Body of pancreas (tissue), 4 donors: ENCODE data around the gene ACIN1. TPM values are rescaled to one million over a fixed set of nuclear protein-coding genes. Genes with fewer than 3 reads are reported as not detected.

ENCODE experiments used
- ATAC-seq: fragments of 150-250 bp; one replicate; pipeline ENCODE4 v1.9.1; 2016
- DNase-seq, 4 donors: peaks; one replicate each; pipeline ENCODE4 v3.0.0-alpha.2; 2019
- H3K27ac ChIP-seq, 4 donors: fragments of 200-600 bp; sonication (generic); 1 replicate in 3 of 4; 2 replicates in 1 of 4; pipeline versions ENCODE4 v1.5.1 to v1.6.1; 2016 to 2019; ENCODE audit warnings: mild to moderate bottlenecking in 1 of 4, mixed read lengths in 1 of 4, moderate library complexity in 1 of 4
- H3K27me3 ChIP-seq, 2 donors: fragments of 200-600 bp; sonication (generic); one replicate each; pipeline ENCODE4 v1.6.0; 2016; ENCODE audit warnings: mild to moderate bottlenecking in 1 of 2
- H3K36me3 ChIP-seq, 2 donors: fragments of 200-600 bp; sonication (generic); replicated peaks in 1 of 2; 2 replicates each; pipeline ENCODE4 v1.5.1; 2016; ENCODE audit warnings: low read depth in 2 of 2; ENCODE audit not compliant: insufficient read depth in 1 of 2
- H3K4me1 ChIP-seq: fragments of 200-600 bp; sonication (generic); one replicate; pipeline ENCODE4 v1.6.0; 2016
- H3K4me3 ChIP-seq, 2 donors: fragments of 200-600 bp; sonication (generic); 1 replicate in 1 of 2; 2 replicates in 1 of 2; pipeline ENCODE4 v1.5.1; 2016 to 2019
- H3K9me3 ChIP-seq, 3 donors: fragments of 200-600 bp; sonication (generic); 1 replicate in 2 of 3; 2 replicates in 1 of 3; pipeline ENCODE4 v1.5.1; 2016
- CTCF ChIP-seq, 7 experiments: fragments of 450-650 bp in 4 of 7; fragments of 200-600 bp in 3 of 7; sonication (generic) in 3 of 7; IDR thresholded peaks; one replicate each; pipeline ENCODE4 v1.5.1; 2016 to 2019; ENCODE audit warnings: antibody characterized with exemption in 7 of 7
- POLR2A ChIP-seq, 3 donors: fragments of 450-650 bp; IDR thresholded peaks; one replicate each; pipeline ENCODE4 v1.6.1; 2016; ENCODE audit warnings: antibody characterized with exemption in 3 of 3, mild to moderate bottlenecking in 2 of 3
- WGBS, 2 donors: methylation state at CpG; one replicate each; pipeline ENCODE4 v1.1.5; 2017; 5-methylcytosine and 5-hydroxymethylcytosine counted together
- intact Hi-C: fragments of 100-400 bp; cut with DNase I; formaldehyde crosslinking; loops from one replicate; pipeline ENCODE4 v1.15.1; 2023
- total RNA-seq, 2 donors: library from RNA; depleted of rRNA; stranded (reverse); fragments of >200 nt; gene quantifications; one replicate each; pipeline ENCODE4 v1.1.0, GENCODE V29; 2016

The ACIN1 gene
- total RNA-seq, 2 donors from 2014 or later = 91.6 to 110 TPM

DNA sequence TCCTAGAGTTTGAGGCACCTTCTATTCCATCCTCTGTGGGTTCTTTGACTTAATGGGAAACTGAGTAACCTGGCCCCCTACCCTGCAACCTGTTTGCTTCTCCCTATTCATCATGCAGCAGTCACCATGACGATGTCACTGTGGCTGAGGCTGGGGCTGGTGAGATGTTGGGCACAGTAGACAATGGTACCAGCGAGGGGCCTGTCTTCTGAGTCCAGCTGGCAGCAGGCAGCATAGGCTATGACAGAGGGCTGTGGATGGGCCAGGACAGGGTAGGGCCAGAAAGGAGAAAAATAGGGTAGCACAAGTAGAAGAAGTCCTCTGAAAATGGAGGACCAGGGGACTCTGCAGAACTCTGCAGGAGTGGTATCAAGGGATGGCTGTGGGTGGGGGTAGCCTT, 7.9 kb upstream of the ACIN1 start:
- Histone ChIP-seq H3K9me3 (no peaks in the 10 kb centered on the region), H3K4me1 (peaks cover 22% of the 10 kb centered on the region), H3K36me3 (no peaks in the 10 kb centered on the region), H3K4me3 (no peak overlapping the region), H3K27ac (no peak overlapping the region), H3K27me3 (no peaks in the 10 kb centered on the region)
- ATAC-seq = no peak
- WGBS, 2 donors = 80 to 86% methylated on average over 2 of the region's 2 CpGs
- no peak for DNase-seq
- intact Hi-C loops = no loop called here
- TF ChIP-seq CTCF (IDR thresholded peaks at IDR 0.05) (no peak), POLR2A (IDR thresholded peaks at IDR 0.05) (no peak)

DNA sequence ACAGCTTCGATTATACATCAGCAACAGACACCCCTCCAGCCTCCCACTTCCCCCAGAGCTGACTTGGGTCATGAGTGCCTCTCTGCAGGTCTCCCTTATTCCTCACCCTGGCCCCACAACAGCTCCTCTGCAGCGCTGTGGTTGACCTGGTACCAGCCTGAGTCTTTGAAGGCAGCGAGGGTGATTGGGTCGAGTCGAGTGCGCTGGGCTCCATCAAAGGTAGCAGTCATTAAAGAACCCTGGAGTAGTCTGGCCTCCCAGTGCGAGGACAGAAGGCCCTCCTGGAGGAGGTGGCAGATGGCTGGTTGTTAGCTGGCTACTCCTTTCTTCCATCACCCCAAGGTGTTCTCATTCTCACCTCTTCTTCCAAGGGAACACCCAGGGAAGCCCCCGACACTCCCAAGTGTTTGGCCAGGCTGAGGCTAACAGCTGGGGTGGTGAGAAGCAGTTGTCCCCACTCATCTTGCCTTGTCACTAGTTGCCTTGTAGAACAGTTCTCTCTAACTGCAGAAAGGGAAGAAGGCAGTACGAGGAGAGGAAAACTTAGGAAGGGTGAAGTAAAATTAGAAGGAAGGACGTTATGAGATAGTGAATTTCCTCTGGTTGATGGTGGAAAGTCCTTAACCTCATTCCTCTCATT, 7.2 kb upstream of the ACIN1 start:
- no peak for DNase-seq

GRCh38 chr14:23101213-23101970, 6.5 kb upstream of the ACIN1 start:
- TF ChIP-seq POLR2A (IDR thresholded peaks at IDR 0.05) (no peak), CTCF (IDR thresholded peaks at IDR 0.05) (no peak)
- intact Hi-C loops = no loop called here
- Histone ChIP-seq H3K27ac (no peak overlapping the region), H3K9me3 (no peaks in the 10 kb centered on the region), H3K27me3 (no peaks in the 10 kb centered on the region), H3K4me1 (peaks cover 36% of the 10 kb centered on the region), H3K36me3 (no peaks in the 10 kb centered on the region), H3K4me3 (no peak overlapping the region)
- no peak for DNase-seq
- 74 to 83% methylated on average over 6 of the region's 6 CpGs for WGBS, 2 donors
- ATAC-seq = no peak

More for the DNA sequence above, 7.2 kb upstream of the ACIN1 start:
- H3K4me1 ChIP-seq = peaks cover 29% of the 10 kb centered on the region
- TF ChIP-seq CTCF (IDR thresholded peaks at IDR 0.05) = no peak
- TF ChIP-seq POLR2A (IDR thresholded peaks at IDR 0.05) = no peak
- H3K9me3 ChIP-seq = no peaks in the 10 kb centered on the region
- H3K36me3 ChIP-seq = no peaks in the 10 kb centered on the region
- H3K27ac ChIP-seq = no peak overlapping the region
- 79 to 82% methylated on average over 9 to 10 of the region's 10 CpGs for WGBS, 2 donors
- no peak for ATAC-seq
- intact Hi-C loops = no loop called here
- no peaks in the 10 kb centered on the region for H3K27me3 ChIP-seq
- no peak overlapping the region for H3K4me3 ChIP-seq

DNA sequence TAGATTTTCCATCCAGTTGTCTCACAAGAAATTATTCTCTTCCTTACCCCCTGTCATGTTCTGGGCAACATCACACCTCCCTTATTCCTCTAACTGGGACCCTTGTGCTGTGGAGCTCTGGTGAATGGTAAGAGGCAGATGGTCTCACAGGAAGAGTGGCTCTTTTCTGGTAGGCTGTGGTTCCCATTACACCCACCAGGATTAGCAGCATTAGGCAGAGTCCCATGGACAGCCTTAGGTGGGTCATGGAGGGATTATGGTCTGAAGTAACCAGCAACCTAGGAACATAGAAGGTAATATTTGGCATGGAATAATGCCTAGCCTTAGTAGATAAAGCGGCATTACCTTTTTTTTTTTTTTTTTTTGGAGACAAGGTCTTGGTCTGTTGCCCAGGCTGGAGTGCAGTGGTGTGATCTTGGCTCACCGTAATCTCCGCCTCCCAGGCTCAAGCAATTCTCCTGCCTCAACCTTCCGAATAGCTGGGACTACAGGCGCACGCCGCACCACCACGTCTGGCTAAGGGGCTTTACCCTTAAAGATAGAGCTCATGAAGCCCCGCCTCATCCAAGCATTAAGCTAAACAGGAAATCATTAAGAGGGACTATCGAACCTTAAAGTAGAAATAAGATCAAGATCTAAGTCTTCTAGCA, 4.4 kb upstream of the ACIN1 start:
- 32 to 37% methylated on average over 10 of the region's 10 CpGs for WGBS, 2 donors
- Histone ChIP-seq H3K9me3 (no peaks in the 10 kb centered on the region), H3K4me3 (no peak overlapping the region), H3K36me3 (no peaks in the 10 kb centered on the region), H3K27ac (peak overlapping the region in 3 of 4 donors; percentile 28 to 56 (median 33)), H3K27me3 (no peaks in the 10 kb centered on the region), H3K4me1 (peaks cover 39% of the 10 kb centered on the region)
- intact Hi-C loops = no loop called here
- peak in 3 of 7 experiments; percentile 13 to 18 (median 14) for TF ChIP-seq CTCF (IDR thresholded peaks at IDR 0.05)
- TF ChIP-seq POLR2A (IDR thresholded peaks at IDR 0.05) = no peak
- peak; percentile 55 to 72 (median 58) for DNase-seq
- ATAC-seq = no peak
